GM12864 (cell line): ENCODE measurements around the gene NUP98.

Source experiments
- DNase-seq: peaks from one replicate; pipeline ENCODE4 v3.0.0-alpha.2; 2011; ENCODE audit warnings: low read depth
- H3K4me3 ChIP-seq: 2 replicates; pipeline ENCODE4 v1.5.1; 2011; ENCODE audit warnings: mild to moderate bottlenecking, low read depth, low read length, control low read depth
- TF ChIP-seq, protein P1 (sequence below): IDR thresholded peaks from 2 replicates; pipeline ENCODE4 v1.5.1; 2011; ENCODE audit warnings: low read depth, mild to moderate bottlenecking, moderate library complexity, low read length, control low read depth, inconsistent platforms; ENCODE audit errors: missing control alignments

The NUP98 gene

DNA sequence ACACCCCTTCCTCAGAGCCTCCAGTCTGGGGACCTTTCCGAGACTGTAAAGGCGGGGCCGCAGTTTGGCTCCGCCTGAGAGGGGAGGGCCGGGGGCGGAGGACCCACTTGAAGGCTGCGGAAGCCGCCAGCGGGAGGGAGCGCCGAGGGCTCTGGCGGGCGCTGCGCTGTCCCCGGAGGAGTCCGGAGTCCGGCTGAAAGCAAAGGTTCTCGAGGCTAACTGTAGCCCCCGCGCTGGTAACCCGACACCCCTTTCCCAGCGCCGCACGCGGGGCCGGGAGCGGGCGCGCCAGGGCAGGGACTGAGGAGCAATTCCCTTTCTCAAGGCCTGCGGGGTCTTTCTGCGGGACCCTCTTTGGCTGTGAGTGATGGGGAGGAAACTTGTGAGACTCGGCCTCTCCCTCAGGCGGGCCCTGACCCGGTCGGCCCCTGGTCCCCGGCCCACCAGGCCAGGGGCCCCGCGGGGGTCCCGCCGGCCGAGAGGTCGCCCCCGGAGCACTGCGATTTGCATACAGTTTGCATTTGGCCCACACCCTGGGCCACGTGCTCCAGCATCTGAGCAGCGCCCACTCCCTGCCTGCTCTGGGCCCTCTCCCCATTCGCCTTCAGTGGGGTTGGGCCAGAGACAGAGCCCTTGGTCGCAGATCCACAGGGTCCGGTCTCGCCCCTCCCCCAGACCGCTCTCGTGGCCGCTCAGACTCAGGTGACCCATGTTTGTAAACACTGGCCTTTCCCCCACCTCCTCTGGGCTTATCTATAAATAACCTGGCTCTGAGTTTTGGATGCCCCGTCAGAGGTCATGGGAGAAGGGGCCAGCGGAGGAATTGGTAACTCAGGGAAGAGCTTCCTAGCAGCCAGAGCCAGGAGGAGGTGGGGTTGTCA, 155.0 kb downstream of the NUP98 start:
- TF ChIP-seq, protein P1, sequence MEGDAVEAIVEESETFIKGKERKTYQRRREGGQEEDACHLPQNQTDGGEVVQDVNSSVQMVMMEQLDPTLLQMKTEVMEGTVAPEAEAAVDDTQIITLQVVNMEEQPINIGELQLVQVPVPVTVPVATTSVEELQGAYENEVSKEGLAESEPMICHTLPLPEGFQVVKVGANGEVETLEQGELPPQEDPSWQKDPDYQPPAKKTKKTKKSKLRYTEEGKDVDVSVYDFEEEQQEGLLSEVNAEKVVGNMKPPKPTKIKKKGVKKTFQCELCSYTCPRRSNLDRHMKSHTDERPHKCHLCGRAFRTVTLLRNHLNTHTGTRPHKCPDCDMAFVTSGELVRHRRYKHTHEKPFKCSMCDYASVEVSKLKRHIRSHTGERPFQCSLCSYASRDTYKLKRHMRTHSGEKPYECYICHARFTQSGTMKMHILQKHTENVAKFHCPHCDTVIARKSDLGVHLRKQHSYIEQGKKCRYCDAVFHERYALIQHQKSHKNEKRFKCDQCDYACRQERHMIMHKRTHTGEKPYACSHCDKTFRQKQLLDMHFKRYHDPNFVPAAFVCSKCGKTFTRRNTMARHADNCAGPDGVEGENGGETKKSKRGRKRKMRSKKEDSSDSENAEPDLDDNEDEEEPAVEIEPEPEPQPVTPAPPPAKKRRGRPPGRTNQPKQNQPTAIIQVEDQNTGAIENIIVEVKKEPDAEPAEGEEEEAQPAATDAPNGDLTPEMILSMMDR: no peak
- DNase-seq: no peak
- no peak overlapping the region for H3K4me3 ChIP-seq

DNA sequence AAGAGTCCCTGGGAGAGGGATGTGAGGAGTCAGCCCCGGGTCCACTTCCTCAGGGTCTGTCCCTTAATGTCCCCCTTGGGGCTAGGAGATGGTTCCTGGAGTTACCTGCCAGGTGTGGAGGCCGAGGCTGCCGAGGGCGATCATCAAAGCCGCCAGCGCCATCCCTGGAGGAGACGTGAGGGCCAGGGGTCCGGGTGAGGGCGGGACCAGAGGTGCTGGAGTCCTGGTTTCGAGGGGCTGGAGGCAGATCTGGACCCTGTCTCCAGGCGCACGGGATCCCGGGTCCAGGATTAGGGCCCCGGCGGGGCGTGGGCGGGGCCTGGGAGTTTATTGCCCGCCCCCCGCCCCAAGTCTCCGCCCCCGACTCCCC, 155.7 kb downstream of the NUP98 start, which contains the start of gene ART5:
ART5 (minus strand) TSS at position 292 of the 370 bp plus-strand sequence; CDS start at position 162, 130 bp downstream.
- TF ChIP-seq, protein P1: no peak
- no peak within 1 kb of the TSS for H3K4me3 ChIP-seq
- no peak for DNase-seq

DNA sequence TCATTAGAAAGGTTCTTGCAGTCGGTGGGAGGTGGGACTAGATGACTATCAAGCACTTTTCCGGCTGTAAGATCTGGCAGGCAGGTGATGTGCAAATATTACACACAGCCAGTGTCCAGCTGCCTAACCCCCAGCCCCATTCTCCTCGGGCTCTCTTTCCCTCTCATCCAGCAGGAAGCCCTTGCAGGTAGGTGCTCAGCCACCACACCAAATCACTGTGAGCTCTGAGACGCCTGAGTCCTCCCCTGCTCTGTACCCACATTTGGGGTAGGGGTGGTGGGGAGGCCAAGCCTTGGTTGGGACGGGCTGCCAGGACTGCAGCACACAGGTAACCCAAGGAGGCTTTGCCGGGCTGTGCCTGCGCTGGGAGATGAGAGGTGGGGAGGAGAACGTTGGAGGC, 156.2 kb downstream of the NUP98 start:
- no peak overlapping the region for H3K4me3 ChIP-seq
- DNase-seq: no peak
- TF ChIP-seq, protein P1: no peak

DNA sequence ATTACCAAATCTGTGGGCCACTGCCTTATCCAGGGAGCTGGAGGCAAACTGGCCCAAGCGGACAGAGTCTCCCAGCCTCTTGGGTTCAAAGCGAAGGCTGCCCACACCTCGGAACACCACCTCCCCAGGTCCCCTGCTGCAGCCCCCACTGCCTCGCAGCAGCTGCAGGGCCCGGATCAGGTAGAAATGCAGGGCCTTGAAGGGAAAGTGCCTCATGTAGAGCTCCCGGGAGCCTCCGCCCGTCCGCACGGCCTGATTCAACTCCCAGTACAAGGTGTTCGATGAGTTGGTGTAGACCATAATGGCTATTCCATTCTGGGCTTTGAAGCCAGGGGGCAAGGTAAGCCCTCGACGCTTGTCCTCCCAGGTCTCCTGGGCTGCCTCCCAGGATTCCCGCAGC, 157.5 kb downstream of the NUP98 start:
- TF ChIP-seq, protein P1: no peak
- DNase-seq: no peak
- H3K4me3 ChIP-seq: no peak overlapping the region

DNA sequence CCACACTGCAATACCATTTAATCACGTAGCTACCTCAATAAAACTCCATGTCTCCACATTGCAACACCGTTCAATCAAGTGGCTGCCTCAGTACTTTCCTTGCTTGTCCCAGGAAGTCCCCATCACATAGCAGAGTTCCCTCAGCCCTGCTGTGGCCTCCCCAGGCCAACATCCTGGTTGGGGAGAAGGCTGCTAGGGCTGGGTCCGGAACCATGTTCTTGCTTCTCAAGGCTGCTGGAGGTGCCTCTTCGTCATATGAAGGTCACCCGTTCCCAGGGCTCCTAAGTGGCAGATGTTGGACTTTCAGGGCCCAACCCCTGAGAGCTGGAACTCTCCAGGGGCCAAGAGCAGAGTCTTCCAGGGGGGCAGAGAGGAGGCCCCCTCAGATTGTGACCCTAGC, 158.8 kb downstream of the NUP98 start:
- no peak for DNase-seq
- no peak overlapping the region for H3K4me3 ChIP-seq
- TF ChIP-seq, protein P1: no peak

DNA sequence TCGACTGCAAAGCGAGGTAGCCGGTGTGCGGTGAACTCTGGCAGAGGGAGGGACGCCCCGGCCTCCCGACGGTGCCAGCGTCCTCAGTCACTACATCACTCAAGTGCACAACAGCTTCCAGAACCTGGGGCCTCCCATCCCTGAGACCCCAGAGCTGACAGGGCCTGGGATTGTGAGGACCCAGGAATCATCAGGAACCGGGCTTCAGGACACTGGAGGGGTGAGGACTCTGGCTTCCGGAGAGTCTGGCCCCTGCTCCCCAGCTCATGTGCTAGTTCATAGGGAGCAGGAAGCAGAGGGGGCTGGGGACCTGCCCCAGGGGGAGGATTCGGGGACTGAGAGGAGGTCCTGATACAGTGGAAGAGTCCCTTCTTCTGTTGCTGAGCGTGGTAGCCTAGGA, 160.2 kb downstream of the NUP98 start:
- H3K4me3 ChIP-seq: no peak overlapping the region
- no peak for DNase-seq
- TF ChIP-seq, protein P1: no peak
